Astrocyte (in vitro differentiated cells and primary cell): ENCODE measurements around the gene IL17D.

Source experiments
- CTCF ChIP-seq: IDR thresholded peaks from 2 replicates; pipeline ENCODE4 v1.5.1; 2011; ENCODE audit warnings: low read depth, mild to moderate bottlenecking, inconsistent platforms, low read length, moderate library complexity; ENCODE audit not compliant: insufficient read depth
- EZH2 ChIP-seq: IDR thresholded peaks from 2 replicates; pipeline ENCODE4 v1.6.1; 2012; ENCODE audit warnings: mild to moderate bottlenecking, low read length, inconsistent platforms; ENCODE audit not compliant: insufficient read depth

GRCh38 chr13:20716951-20717350 is 13.5 kb downstream of the IL17D start:
- TF ChIP-seq CTCF (no peak), EZH2 (no peak)
